ENCODE measurements around the gene PRKCH. TPM values are rescaled to one million over a fixed set of nuclear protein-coding genes. Genes with fewer than 3 reads are reported as not detected.

The PRKCH gene
- total and polyA plus RNA-seq, 2 of the 13 experiments (the other 11 are each of a cell fraction or from before 2014, with no cell fraction given), result 0.48 to 1.3 TPM

GRCh38 chr14:61474701-61475100 lies 153.3 kb downstream of the PRKCH start:
- ATAC-seq (no peak), DNase-seq (ENCODE audit: low spot score) (no peak), FAIRE-seq (no peak)
- no peaks in the 10 kb centered on the region for H3K36me3 ChIP-seq (replicated peaks in 1 of 2; ENCODE audit: control insufficient read depth in 1 of 2, insufficient read depth in 2 of 2, low read length in 2 of 2)
- H3K27me3 ChIP-seq (ENCODE audit: control insufficient read depth in 1 of 2, insufficient read depth in 2 of 2, low read length in 2 of 2), result no peaks in the 10 kb centered on the region
- ChIA-PET POLR2A (no interaction called here), CTCF (ENCODE audit: low intra/inter-chr PET ratio, low total read pairs) (interaction anchor here (1.6 kb wide), 1 partner anchor 256 kb away, joined by 4 read pairs; no protein-coding TSS in a partner anchor)
- no peak overlapping the region for H3K27ac ChIP-seq (ENCODE audit: extremely low read length, insufficient read depth, low read length)
- TF ChIP-seq SP4 (CRISPR knock-in tag; IDR thresholded peaks at IDR 0.05), result no peak
- intact Hi-C loops (cut with micrococcal nuclease; ENCODE audit: unreplicated experiment) (loop anchor here (1.0 kb wide), 1 partner anchor 85 kb away; no protein-coding TSS in a partner anchor), in situ Hi-C loops (cut with HindIII; ENCODE audit: extremely low pct_ligation_motif_present, low pct_unique_long_range_greater_than_20kb) (loop anchor here (5.0 to 10.0 kb wide), 2 partner anchors 60 to 88 kb away; no protein-coding TSS in a partner anchor)
- WGBS (ENCODE audit: low lambda C conversion rate), result 81% methylated on average over 3 of the region's 3 CpGs
- H3K4me2 ChIP-seq (ENCODE audit: low read depth, low read length), result no peak overlapping the region
- H3K79me2 ChIP-seq (ENCODE audit: insufficient read depth, low read length), result no peaks in the 10 kb centered on the region
- no TSS peak for BruUV-seq (replicated peaks)
- no peak overlapping the region for H3K4me3 ChIP-seq (replicated peaks in 1 of 3; ENCODE audit: insufficient read depth in 1 of 3, low read depth in 2 of 3, low read length in 3 of 3)
- H3K9ac ChIP-seq (ENCODE audit: insufficient read depth, low read depth, low read length), result no peak overlapping the region
- no peak overlapping the region for H2AFZ ChIP-seq (ENCODE audit: low read length)
- H3K9me3 ChIP-seq (ENCODE audit: low read length), result no peaks in the 10 kb centered on the region
- H3K4me1 ChIP-seq (ENCODE audit: insufficient read depth, low read length), result peaks cover 47% of the 10 kb centered on the region
- no peaks in the 10 kb centered on the region for H4K20me1 ChIP-seq (ENCODE audit: insufficient read depth, low read length)

DNA sequence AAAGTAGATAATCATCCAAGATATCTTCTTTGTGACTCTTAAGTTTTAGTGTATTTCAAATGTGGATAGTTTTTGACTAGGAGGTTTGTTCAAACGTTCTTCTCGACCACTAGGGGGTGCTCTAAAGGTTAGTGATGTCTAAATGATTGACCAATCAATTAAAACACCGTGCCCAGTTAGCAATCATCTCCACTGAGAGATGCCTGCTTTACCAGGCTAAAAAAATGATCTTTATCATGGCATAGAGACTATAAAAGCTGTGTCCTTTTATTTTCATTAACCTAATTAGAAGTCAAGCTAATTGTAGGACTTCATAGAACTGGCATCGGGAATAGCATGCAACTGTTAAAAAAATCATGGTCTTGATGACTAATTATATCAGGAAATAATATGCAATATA lies 153.9 kb downstream of the PRKCH start:
- intact Hi-C loops (cut with micrococcal nuclease; ENCODE audit: unreplicated experiment), result loop anchor here (1.0 kb wide), 1 partner anchor 84 kb away; no protein-coding TSS in a partner anchor
- peak; percentile 46 for FAIRE-seq
- no peak overlapping the region for H3K9ac ChIP-seq (ENCODE audit: insufficient read depth, low read depth, low read length)
- no peak overlapping the region for H3K27ac ChIP-seq (ENCODE audit: extremely low read length, insufficient read depth, low read length)
- H3K4me1 ChIP-seq (ENCODE audit: insufficient read depth, low read length), result peaks cover 47% of the 10 kb centered on the region
- WGBS (ENCODE audit: low lambda C conversion rate), result 24% methylated on average over 4 of the region's 4 CpGs
- no TSS peak for BruUV-seq (replicated peaks)
- peak; percentile 52; the same call in 2 of the 3 replicates for ATAC-seq
- H3K4me3 ChIP-seq (replicated peaks in 1 of 3; ENCODE audit: insufficient read depth in 1 of 3, low read depth in 2 of 3, low read length in 3 of 3), result no peak overlapping the region
- no peaks in the 10 kb centered on the region for H4K20me1 ChIP-seq (ENCODE audit: insufficient read depth, low read length)
- no peaks in the 10 kb centered on the region for H3K36me3 ChIP-seq (replicated peaks in 1 of 2; ENCODE audit: control insufficient read depth in 1 of 2, insufficient read depth in 2 of 2, low read length in 2 of 2)
- no peaks in the 10 kb centered on the region for H3K79me2 ChIP-seq (ENCODE audit: insufficient read depth, low read length)
- no peaks in the 10 kb centered on the region for H3K9me3 ChIP-seq (ENCODE audit: low read length)
- peak; percentile 67 for DNase-seq (ENCODE audit: low spot score)
- H3K27me3 ChIP-seq (ENCODE audit: control insufficient read depth in 1 of 2, insufficient read depth in 2 of 2, low read length in 2 of 2), result no peaks in the 10 kb centered on the region
- H2AFZ ChIP-seq (ENCODE audit: low read length), result no peak overlapping the region
- ChIA-PET POLR2A (interaction anchor here (1.6 kb wide), 1 partner anchor 84 kb away, joined by 5 read pairs; no protein-coding TSS in a partner anchor), CTCF (ENCODE audit: low intra/inter-chr PET ratio, low total read pairs) (interaction anchor here (0.8 to 1.6 kb wide), 2 partner anchors 14 to 255 kb away, joined by 3 to 4 read pairs; no protein-coding TSS in a partner anchor)
- H3K4me2 ChIP-seq (ENCODE audit: low read depth, low read length), result no peak overlapping the region
- in situ Hi-C loops (cut with HindIII; ENCODE audit: extremely low pct_ligation_motif_present, low pct_unique_long_range_greater_than_20kb), result loop anchor here (10.0 kb wide), 1 partner anchor 59 kb away; no protein-coding TSS in a partner anchor
- TF ChIP-seq MIXL1 (CRISPR knock-in tag; IDR thresholded peaks at IDR 0.05), result 0 out of 2 replicates have a peak, but pooled peaks have one; percentile 33
- TF ChIP-seq, protein P1, sequence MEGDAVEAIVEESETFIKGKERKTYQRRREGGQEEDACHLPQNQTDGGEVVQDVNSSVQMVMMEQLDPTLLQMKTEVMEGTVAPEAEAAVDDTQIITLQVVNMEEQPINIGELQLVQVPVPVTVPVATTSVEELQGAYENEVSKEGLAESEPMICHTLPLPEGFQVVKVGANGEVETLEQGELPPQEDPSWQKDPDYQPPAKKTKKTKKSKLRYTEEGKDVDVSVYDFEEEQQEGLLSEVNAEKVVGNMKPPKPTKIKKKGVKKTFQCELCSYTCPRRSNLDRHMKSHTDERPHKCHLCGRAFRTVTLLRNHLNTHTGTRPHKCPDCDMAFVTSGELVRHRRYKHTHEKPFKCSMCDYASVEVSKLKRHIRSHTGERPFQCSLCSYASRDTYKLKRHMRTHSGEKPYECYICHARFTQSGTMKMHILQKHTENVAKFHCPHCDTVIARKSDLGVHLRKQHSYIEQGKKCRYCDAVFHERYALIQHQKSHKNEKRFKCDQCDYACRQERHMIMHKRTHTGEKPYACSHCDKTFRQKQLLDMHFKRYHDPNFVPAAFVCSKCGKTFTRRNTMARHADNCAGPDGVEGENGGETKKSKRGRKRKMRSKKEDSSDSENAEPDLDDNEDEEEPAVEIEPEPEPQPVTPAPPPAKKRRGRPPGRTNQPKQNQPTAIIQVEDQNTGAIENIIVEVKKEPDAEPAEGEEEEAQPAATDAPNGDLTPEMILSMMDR (CRISPR knock-in tag; IDR thresholded peaks at IDR 0.05), result peak; percentile 70
- TF ChIP-seq RAD21 (CRISPR knock-in tag; IDR thresholded peaks at IDR 0.05), result peak; percentile 60
- no peak for TF ChIP-seq ZNF296 (CRISPR knock-in tag; conservative IDR thresholded peaks at IDR 0.05)
- TF ChIP-seq, protein P2, sequence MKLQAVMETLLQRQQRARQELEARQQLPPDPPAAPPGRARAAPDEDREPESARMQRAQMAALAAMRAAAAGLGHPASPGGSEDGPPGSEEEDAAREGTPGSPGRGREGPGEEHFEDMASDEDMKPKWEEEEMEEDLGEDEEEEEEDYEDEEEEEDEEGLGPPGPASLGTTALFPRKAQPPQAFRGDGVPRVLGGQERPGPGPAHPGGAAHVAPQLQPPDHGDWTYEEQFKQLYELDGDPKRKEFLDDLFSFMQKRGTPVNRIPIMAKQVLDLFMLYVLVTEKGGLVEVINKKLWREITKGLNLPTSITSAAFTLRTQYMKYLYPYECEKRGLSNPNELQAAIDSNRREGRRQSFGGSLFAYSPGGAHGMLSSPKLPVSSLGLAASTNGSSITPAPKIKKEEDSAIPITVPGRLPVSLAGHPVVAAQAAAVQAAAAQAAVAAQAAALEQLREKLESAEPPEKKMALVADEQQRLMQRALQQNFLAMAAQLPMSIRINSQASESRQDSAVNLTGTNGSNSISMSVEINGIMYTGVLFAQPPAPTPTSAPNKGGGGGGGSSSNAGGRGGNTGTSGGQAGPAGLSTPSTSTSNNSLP (IDR thresholded peaks at IDR 0.05; ENCODE audit: low read depth, low read length), result peak; percentile 66
- TF ChIP-seq CREB1 (IDR thresholded peaks at IDR 0.05), result no peak
- 0 out of 2 replicates have a peak, but pooled peaks have one; percentile 18 for TF ChIP-seq CREB1 (CRISPR knock-in tag; IDR thresholded peaks at IDR 0.05)
- TF ChIP-seq ZNF7 (CRISPR knock-in tag; IDR thresholded peaks at IDR 0.05), result no peak
- TF ChIP-seq, protein P3, sequence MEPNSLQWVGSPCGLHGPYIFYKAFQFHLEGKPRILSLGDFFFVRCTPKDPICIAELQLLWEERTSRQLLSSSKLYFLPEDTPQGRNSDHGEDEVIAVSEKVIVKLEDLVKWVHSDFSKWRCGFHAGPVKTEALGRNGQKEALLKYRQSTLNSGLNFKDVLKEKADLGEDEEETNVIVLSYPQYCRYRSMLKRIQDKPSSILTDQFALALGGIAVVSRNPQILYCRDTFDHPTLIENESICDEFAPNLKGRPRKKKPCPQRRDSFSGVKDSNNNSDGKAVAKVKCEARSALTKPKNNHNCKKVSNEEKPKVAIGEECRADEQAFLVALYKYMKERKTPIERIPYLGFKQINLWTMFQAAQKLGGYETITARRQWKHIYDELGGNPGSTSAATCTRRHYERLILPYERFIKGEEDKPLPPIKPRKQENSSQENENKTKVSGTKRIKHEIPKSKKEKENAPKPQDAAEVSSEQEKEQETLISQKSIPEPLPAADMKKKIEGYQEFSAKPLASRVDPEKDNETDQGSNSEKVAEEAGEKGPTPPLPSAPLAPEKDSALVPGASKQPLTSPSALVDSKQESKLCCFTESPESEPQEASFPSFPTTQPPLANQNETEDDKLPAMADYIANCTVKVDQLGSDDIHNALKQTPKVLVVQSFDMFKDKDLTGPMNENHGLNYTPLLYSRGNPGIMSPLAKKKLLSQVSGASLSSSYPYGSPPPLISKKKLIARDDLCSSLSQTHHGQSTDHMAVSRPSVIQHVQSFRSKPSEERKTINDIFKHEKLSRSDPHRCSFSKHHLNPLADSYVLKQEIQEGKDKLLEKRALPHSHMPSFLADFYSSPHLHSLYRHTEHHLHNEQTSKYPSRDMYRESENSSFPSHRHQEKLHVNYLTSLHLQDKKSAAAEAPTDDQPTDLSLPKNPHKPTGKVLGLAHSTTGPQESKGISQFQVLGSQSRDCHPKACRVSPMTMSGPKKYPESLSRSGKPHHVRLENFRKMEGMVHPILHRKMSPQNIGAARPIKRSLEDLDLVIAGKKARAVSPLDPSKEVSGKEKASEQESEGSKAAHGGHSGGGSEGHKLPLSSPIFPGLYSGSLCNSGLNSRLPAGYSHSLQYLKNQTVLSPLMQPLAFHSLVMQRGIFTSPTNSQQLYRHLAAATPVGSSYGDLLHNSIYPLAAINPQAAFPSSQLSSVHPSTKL (CRISPR knock-in tag; IDR thresholded peaks at IDR 0.05), result 0 out of 2 replicates have a peak, but pooled peaks have one; percentile 12
- TF ChIP-seq CEBPG (CRISPR knock-in tag; IDR thresholded peaks at IDR 0.05), result peak; percentile 55
- peak; percentile 70 for TF ChIP-seq SMC3 (IDR thresholded peaks at IDR 0.05; ENCODE audit: low read length)
